GM12878 (cell line): ENCODE results near the gene SERTAD1. TPM values are rescaled to one million over a fixed set of nuclear protein-coding genes. Genes with fewer than 3 reads are reported as not detected.
A peak's percentile ranks its signal among the peaks of the same experiment; 100 is the strongest.

Experiments
- ATAC-seq: fragments of 200-7000 bp; cut with Tn5 transposase; 3 replicates; pipeline ENCODE4 v1.9.1; 2020; ENCODE audit warnings: mild to moderate bottlenecking, moderate library complexity
- BruUV-seq: library from RNA; stranded (reverse); fragments of 400-500 nt; replicated peaks from 2 replicates; lab custom pipeline; 2021; lab: Mats Ljungman, UMichigan
- CTCF ChIA-PET: fragments of 300-600 bp; sonication (Branson Sonifier 250); formaldehyde crosslinking; extraction: SDS; loops from one replicate; lab custom pipeline; 2021; ENCODE audit warnings: inconsistent platforms; lab: Yijun Ruan, JAX
- POLR2A ChIA-PET: fragments of 350-600 bp; formaldehyde crosslinking; extraction: SDS; loops from one replicate; lab custom pipeline; 2021; ENCODE audit warnings: inconsistent platforms; lab: Charles Lee
- RAD21 ChIA-PET: fragments of 300-600 bp; sonication (Branson Sonifier 250); formaldehyde crosslinking; loops from one replicate; lab custom pipeline; 2023; ENCODE audit warnings: antibody characterized with exemption; ENCODE audit not compliant: unreplicated experiment; lab: Charles Lee
- SMC1A ChIA-PET: fragments of 300-600 bp; sonication (Branson Sonifier 250); formaldehyde crosslinking; loops from one replicate; lab custom pipeline; 2023; ENCODE audit not compliant: unreplicated experiment, uncharacterized antibody; lab: Charles Lee
- DNase-seq: peaks from one replicate; pipeline ENCODE4 v3.0.0-alpha.2; 2011; ENCODE audit warnings: low read depth, low spot score
- FAIRE-seq: peaks from 3 replicates; lab custom pipeline; 2011; peaks lifted over from hg19 to GRCh38; lab: Jason Lieb, UNC
- H2AFZ ChIP-seq: 2 replicates; pipeline ENCODE4 v1.6.0; 2011; ENCODE audit warnings: low read depth, low read length, control low read depth; ENCODE audit not compliant: control insufficient read depth
- H3K27ac ChIP-seq: 2 replicates; pipeline ENCODE4 v1.5.1; 2011; ENCODE audit warnings: control low read depth; ENCODE audit not compliant: control insufficient read depth, insufficient read depth
- H3K27me3 ChIP-seq, 2 experiments: replicated peaks in 1 of 2; 2 replicates each; pipeline versions ENCODE4 v1.6.0 to v1.6.1; 2011; ENCODE audit warnings: low read length in 1 of 2; ENCODE audit not compliant: control insufficient read depth in 2 of 2, insufficient read depth in 2 of 2
- H3K36me3 ChIP-seq, 2 experiments: 2 replicates each; pipeline ENCODE4 v1.5.1; 2011; ENCODE audit warnings: low read length in 1 of 2; ENCODE audit not compliant: control insufficient read depth in 2 of 2, insufficient read depth in 2 of 2
- H3K4me1 ChIP-seq: 2 replicates; pipeline ENCODE4 v1.6.1; 2011; ENCODE audit warnings: mild to moderate bottlenecking, low read length, moderate library complexity, mixed read lengths; ENCODE audit not compliant: control insufficient read depth, insufficient read depth
- H3K4me2 ChIP-seq: 2 replicates; pipeline ENCODE4 v1.6.0; 2011; ENCODE audit warnings: control low read depth; ENCODE audit not compliant: control insufficient read depth, insufficient read depth
- H3K4me3 ChIP-seq: fragments of 200-600 bp; sonication (generic); 2 replicates; pipeline ENCODE4 v1.5.1; 2016
- H3K79me2 ChIP-seq: 2 replicates; pipeline ENCODE4 v1.6.0; 2011; ENCODE audit warnings: low read length; ENCODE audit not compliant: control insufficient read depth, insufficient read depth
- H3K9ac ChIP-seq: 2 replicates; pipeline ENCODE4 v1.8.0; 2011; ENCODE audit warnings: low read length, control low read depth, mixed read lengths; ENCODE audit not compliant: control insufficient read depth, insufficient read depth
- H3K9me3 ChIP-seq: replicated peaks from 3 replicates; pipeline ENCODE4 v1.5.1; 2011; ENCODE audit warnings: mild to moderate bottlenecking, low read length; ENCODE audit not compliant: control insufficient read depth, insufficient read depth
- H4K20me1 ChIP-seq: 2 replicates; pipeline ENCODE4 v1.6.0; 2011; ENCODE audit not compliant: control insufficient read depth, insufficient read depth
- ATF7 ChIP-seq: fragments of 450-650 bp; IDR thresholded peaks from 2 replicates; pipeline ENCODE4 v1.6.1; 2016; ENCODE audit warnings: low read depth, mild to moderate bottlenecking
- BCL11A ChIP-seq: IDR thresholded peaks from 2 replicates; pipeline ENCODE4 v1.6.1; 2011; ENCODE audit warnings: low read depth, low read length
- CHD1 ChIP-seq: IDR thresholded peaks from 2 replicates; pipeline ENCODE4 v1.6.1; 2012; ENCODE audit warnings: low read depth, low read length, improper control_type of control experiment
- CREM ChIP-seq: IDR thresholded peaks from 2 replicates; pipeline ENCODE4 v1.6.1; 2014; ENCODE audit warnings: antibody characterized with exemption, low read depth
- DPF2 ChIP-seq: fragments of 450-650 bp; IDR thresholded peaks from 2 replicates; pipeline ENCODE4 v1.6.1; 2017; ENCODE audit warnings: mild to moderate bottlenecking
- EED ChIP-seq: sonication (generic); IDR thresholded peaks from 2 replicates; pipeline ENCODE4 v1.6.1; 2016; ENCODE audit warnings: antibody characterized with exemption, low read depth
- ELK1 ChIP-seq: IDR thresholded peaks from 2 replicates; pipeline ENCODE4 v1.6.1; 2012; ENCODE audit warnings: low read depth, low read length, improper control_type of control experiment
- GATAD2B ChIP-seq: fragments of 450-650 bp; conservative IDR thresholded peaks from 2 replicates; pipeline ENCODE4 v1.6.1; 2017; ENCODE audit warnings: low read depth, mild to moderate bottlenecking, moderate library complexity
- HCFC1 ChIP-seq: fragments of 150-350 bp; IDR thresholded peaks from 2 replicates; pipeline ENCODE4 v1.6.1; 2014; ENCODE audit warnings: low read length
- HDAC6 ChIP-seq: fragments of 200-600 bp; sonication (generic); IDR thresholded peaks from one replicate; pipeline ENCODE4 v1.8.0; 2017; ENCODE audit warnings: antibody characterized with exemption; ENCODE audit not compliant: unreplicated experiment
- JUND ChIP-seq: IDR thresholded peaks from 2 replicates; pipeline ENCODE4 v1.6.1; 2012; ENCODE audit warnings: low read depth, mild to moderate bottlenecking, low read length, improper control_type of control experiment, moderate library complexity
- KDM1A ChIP-seq: fragments of 200-600 bp; sonication (generic); IDR thresholded peaks from 2 replicates; pipeline ENCODE4 v1.6.1; 2016; ENCODE audit warnings: borderline replicate concordance
- MEF2A ChIP-seq: IDR thresholded peaks from 2 replicates; pipeline ENCODE4 v1.6.1; 2011; ENCODE audit warnings: low read depth, mild to moderate bottlenecking, low read length, moderate library complexity; ENCODE audit not compliant: insufficient read depth
- NFXL1 ChIP-seq: fragments of 450-650 bp; IDR thresholded peaks from 2 replicates; pipeline ENCODE4 v1.6.1; 2017; ENCODE audit warnings: antibody characterized with exemption, mild to moderate bottlenecking, borderline replicate concordance
- POLR2A ChIP-seq: IDR thresholded peaks from 2 replicates; pipeline ENCODE4 v1.6.1; 2011; ENCODE audit warnings: low read depth, mild to moderate bottlenecking, low read length
- POU2F2 ChIP-seq: IDR thresholded peaks from 3 replicates; pipeline ENCODE4 v1.6.1; 2011; ENCODE audit warnings: low read depth, mild to moderate bottlenecking, low read length, borderline replicate concordance
- RAD21 ChIP-seq: IDR thresholded peaks from 2 replicates; pipeline ENCODE4 v1.6.1; 2011; ENCODE audit warnings: mild to moderate bottlenecking, low read depth, low read length, moderate library complexity; ENCODE audit not compliant: insufficient read depth
- SIN3A ChIP-seq: IDR thresholded peaks from 2 replicates; pipeline ENCODE4 v1.6.1; 2012; ENCODE audit warnings: low read depth, low read length, improper control_type of control experiment
- WRNIP1 ChIP-seq: IDR thresholded peaks from 2 replicates; pipeline ENCODE4 v1.6.1; 2011; ENCODE audit warnings: low read depth, low read length, improper control_type of control experiment, borderline replicate concordance
- ZBED1 ChIP-seq: IDR thresholded peaks from 2 replicates; pipeline ENCODE4 v1.6.1; 2016; ENCODE audit warnings: borderline replicate concordance
- ZNF207 ChIP-seq: fragments of 450-650 bp; IDR thresholded peaks from 2 replicates; pipeline ENCODE4 v1.6.1; 2014; ENCODE audit warnings: antibody characterized with exemption, mild to moderate bottlenecking, borderline replicate concordance
- WGBS: methylation state at CpG from one replicate; pipeline ENCODE4 v1.1.6; 2016; ENCODE audit warnings: low lambda C conversion rate; ENCODE audit not compliant: insufficient replicate concordance, insufficient coverage; ENCODE audit errors: missing lambda C conversion rate; 5-methylcytosine and 5-hydroxymethylcytosine counted together
- in situ Hi-C: fragments of 300-500 bp; cut with MboI; formaldehyde crosslinking; loops from 9 replicates; pipeline ENCODE4 v1.14.3; 2018; ENCODE audit warnings: mixed read lengths
- intact Hi-C: fragments of 100-400 bp; cut with micrococcal nuclease; formaldehyde crosslinking; loops from one replicate; pipeline ENCODE4 v1.14.2; 2022; ENCODE audit not compliant: unreplicated experiment
- polyA plus RNA-seq, 11 experiments: library from polyadenylated mRNA; depleted of rRNA in 4 of 11; unstranded in 6 of 11; stranded (reverse) in 5 of 11; fragments of >200 nt; fragmentation: Nextera tagmentation in 4 of 11; fragmentation: Illumina TruSeq in 1 of 11; extraction: Ambion mirVana in 4 of 11; extraction: Trizol in 1 of 11; gene quantifications; 1 replicate in 1 of 11; 2 replicates in 10 of 11; pipeline versions ENCODE4 v1.2.1 to v1.2.3, GENCODE V29; 2011 to 2016; ENCODE audit warnings: inconsistent platforms in 2 of 11, missing spikeins in 2 of 11, low read depth in 1 of 11
- total RNA-seq, 4 experiments: library from RNA; depleted of rRNA in 3 of 4; stranded (reverse); fragments of >200 nt in 3 of 4; fragmentation: Illumina TruSeq in 1 of 4; extraction: Trizol in 1 of 4; gene quantifications; 2 replicates each; pipeline versions ENCODE4 v1.2.1 to v1.2.3, GENCODE V29; 2013 to 2021
- TF ChIP-seq, protein P1 (sequence below): fragments of 450-650 bp; IDR thresholded peaks from 2 replicates; pipeline ENCODE4 v1.6.1; 2018; ENCODE audit warnings: borderline replicate concordance, mild to moderate bottlenecking; ENCODE audit not compliant: partially characterized antibody

SERTAD1 gene
- total and polyA plus RNA-seq, 10 of the 15 experiments (the other 5 are each of a cell fraction or from before 2014, with no cell fraction given), result 0.23 to 14.2 (median 8.0) TPM

DNA sequence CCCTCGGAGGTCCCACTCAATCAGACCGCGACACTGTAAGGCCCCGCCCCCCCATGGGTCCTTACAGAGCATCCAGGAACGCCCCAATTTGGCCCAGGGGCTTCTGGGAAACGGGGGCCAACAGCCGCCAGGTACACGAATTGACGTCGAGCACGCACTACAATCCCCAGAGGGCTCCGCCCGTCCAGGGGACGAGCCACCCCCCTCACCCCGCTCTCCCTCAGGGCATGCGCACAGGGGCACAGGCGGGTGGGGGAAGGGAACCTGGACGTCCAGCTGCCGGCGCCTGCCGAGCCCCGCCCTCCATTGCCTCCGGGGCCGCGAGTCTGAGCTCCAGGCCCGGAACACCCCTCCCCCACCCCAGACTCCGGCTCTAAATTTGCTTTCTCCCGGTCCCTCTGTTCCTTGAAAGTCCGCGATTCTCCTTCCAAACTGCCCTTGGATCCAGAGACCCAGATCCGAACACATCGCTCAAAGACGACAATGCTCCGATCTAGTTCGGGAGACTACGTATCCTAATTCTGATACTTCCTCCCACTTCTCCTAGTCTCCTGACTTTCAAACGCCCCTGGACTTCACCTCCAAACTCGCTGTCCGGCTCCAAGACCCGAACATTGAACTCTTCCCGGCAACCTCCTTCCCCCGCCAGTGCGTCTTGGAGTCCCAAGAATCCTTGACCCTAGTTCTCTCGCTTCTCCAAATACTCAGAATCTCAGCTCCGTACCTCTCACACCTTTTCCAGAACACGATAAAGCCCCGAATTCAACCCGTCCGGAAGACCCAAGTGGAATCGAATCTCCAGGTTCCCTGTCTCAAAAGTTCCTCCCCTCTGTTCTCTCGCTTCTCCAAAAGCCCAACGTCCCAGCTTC is 17.6 kb upstream of the SERTAD1 start:
- H3K27ac ChIP-seq, result peak overlapping the region; percentile 94
- H4K20me1 ChIP-seq, result no peaks in the 10 kb centered on the region
- intact Hi-C loops, result no loop called here
- in situ Hi-C loops, result no loop called here
- H3K4me3 ChIP-seq, result peak overlapping the region; percentile 91
- peaks cover 28% of the 10 kb centered on the region for H3K79me2 ChIP-seq
- H3K4me2 ChIP-seq, result peak overlapping the region; percentile 31
- ATAC-seq, result peak; percentile 84
- ChIA-PET CTCF (interaction anchor here (1.0 to 4.6 kb wide), 10 partner anchors 9 to 304 kb away, joined by 3 to 40 read pairs (median 7); partner anchors contain the start of genes BLVRB and SERTAD1), POLR2A (interaction anchor here (0.5 to 4.7 kb wide), 25 partner anchors 9 to 498 kb away, joined by 3 to 55 read pairs (median 4); partner anchors contain the start of genes BLVRB, C19orf47, PLD3 and SERTAD1), RAD21 (interaction anchor here (0.7 to 3.3 kb wide), 14 partner anchors 9 to 335 kb away, joined by 3 to 35 read pairs (median 8); partner anchors contain the start of genes AKT2, BLVRB, C19orf47 and PLD3), SMC1A (interaction anchor here (0.8 to 4.2 kb wide), 11 partner anchors 10 to 170 kb away, joined by 3 to 35 read pairs (median 6); partner anchors contain the start of gene SERTAD1)
- peak overlapping the region; percentile 55 for H2AFZ ChIP-seq
- peaks cover 8 to 15% of the 10 kb centered on the region in 2 experiments; a peak in 3 of 4 replicates for H3K36me3 ChIP-seq
- peaks cover 5% of the 10 kb centered on the region for H3K4me1 ChIP-seq
- peak overlapping the region; percentile 96 for H3K9ac ChIP-seq
- peak; percentile 98 for FAIRE-seq
- peak; percentile 98 for DNase-seq
- WGBS, result 1% methylated on average over 50 of the region's 52 CpGs
- no peaks in the 10 kb centered on the region for H3K9me3 ChIP-seq
- TSS peak; percentile 80 for BruUV-seq
- no peaks in the 10 kb centered on the region for H3K27me3 ChIP-seq
- TF ChIP-seq HCFC1 (peak; percentile 96), SIN3A (peak; percentile 23; the same call in 1 of the 2 replicates), CREM (peak; percentile 91), BCL11A (no peak), JUND (no peak), RAD21 (no peak), EED (no peak), GATAD2B (0 out of 2 replicates have a peak, but pooled peaks have one; percentile 11), CHD1 (no peak), MEF2A (no peak), WRNIP1 (no peak), KDM1A (no peak), POU2F2 (peak; percentile 73; the same call in 2 of the 3 replicates), ELK1 (no peak), ZNF207 (peak; percentile 24; the same call in 1 of the 2 replicates), NFXL1 (no peak), DPF2 (no peak), HDAC6 (no peak), ATF7 (no peak), ZBED1 (no peak), POLR2A (peak; percentile 87)
- TF ChIP-seq, protein P1, sequence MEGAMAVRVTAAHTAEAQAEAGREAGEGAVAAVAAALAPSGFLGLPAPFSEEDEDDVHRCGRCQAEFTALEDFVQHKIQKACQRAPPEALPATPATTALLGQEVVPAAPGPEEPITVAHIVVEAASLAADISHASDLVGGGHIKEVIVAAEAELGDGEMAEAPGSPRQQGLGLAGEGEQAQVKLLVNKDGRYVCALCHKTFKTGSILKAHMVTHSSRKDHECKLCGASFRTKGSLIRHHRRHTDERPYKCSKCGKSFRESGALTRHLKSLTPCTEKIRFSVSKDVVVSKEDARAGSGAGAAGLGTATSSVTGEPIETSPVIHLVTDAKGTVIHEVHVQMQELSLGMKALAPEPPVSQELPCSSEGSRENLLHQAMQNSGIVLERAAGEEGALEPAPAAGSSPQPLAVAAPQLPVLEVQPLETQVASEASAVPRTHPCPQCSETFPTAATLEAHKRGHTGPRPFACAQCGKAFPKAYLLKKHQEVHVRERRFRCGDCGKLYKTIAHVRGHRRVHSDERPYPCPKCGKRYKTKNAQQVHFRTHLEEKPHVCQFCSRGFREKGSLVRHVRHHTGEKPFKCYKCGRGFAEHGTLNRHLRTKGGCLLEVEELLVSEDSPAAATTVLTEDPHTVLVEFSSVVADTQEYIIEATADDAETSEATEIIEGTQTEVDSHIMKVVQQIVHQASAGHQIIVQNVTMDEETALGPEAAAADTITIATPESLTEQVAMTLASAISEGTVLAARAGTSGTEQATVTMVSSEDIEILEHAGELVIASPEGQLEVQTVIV, result no peak
